ENCODE data around the gene MPPED2.

DNA sequence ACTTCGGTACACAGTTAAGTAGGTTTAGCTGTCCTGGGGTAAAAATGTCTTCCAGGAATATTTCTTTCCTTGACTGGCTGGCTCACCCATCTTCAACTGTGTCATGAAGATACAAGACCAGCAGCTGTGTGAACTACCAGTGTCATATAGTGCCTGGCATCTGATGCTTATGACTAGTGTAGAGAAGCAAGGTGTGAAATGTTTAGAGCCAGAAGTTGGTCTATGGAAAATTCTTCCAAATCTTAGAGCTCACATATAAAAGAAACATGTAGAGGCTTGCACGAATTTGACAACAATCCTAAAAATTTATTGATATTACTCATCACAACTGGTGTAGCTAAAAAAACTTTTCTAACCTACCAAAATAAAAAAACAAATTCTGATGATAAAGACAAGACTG is 208.8 kb downstream of the MPPED2 start:
- TF ChIP-seq POLR2A (IDR thresholded peaks at IDR 0.05): no peak
- no peak for TF ChIP-seq EP300 (IDR thresholded peaks at IDR 0.05)
- TF ChIP-seq, protein P1, sequence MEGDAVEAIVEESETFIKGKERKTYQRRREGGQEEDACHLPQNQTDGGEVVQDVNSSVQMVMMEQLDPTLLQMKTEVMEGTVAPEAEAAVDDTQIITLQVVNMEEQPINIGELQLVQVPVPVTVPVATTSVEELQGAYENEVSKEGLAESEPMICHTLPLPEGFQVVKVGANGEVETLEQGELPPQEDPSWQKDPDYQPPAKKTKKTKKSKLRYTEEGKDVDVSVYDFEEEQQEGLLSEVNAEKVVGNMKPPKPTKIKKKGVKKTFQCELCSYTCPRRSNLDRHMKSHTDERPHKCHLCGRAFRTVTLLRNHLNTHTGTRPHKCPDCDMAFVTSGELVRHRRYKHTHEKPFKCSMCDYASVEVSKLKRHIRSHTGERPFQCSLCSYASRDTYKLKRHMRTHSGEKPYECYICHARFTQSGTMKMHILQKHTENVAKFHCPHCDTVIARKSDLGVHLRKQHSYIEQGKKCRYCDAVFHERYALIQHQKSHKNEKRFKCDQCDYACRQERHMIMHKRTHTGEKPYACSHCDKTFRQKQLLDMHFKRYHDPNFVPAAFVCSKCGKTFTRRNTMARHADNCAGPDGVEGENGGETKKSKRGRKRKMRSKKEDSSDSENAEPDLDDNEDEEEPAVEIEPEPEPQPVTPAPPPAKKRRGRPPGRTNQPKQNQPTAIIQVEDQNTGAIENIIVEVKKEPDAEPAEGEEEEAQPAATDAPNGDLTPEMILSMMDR (IDR thresholded peaks at IDR 0.05): no peak
- no peak for TF ChIP-seq POLR2AphosphoS5 (IDR thresholded peaks at IDR 0.05)
